ENCODE data around the gene SH2D7. TPM values are rescaled to one million over a fixed set of nuclear protein-coding genes. Genes with fewer than 3 reads are reported as not detected.

SH2D7 gene
- total RNA-seq (2014; rRNA removed; shearing (Covaris generic)) = not detected in 2 replicates

DNA sequence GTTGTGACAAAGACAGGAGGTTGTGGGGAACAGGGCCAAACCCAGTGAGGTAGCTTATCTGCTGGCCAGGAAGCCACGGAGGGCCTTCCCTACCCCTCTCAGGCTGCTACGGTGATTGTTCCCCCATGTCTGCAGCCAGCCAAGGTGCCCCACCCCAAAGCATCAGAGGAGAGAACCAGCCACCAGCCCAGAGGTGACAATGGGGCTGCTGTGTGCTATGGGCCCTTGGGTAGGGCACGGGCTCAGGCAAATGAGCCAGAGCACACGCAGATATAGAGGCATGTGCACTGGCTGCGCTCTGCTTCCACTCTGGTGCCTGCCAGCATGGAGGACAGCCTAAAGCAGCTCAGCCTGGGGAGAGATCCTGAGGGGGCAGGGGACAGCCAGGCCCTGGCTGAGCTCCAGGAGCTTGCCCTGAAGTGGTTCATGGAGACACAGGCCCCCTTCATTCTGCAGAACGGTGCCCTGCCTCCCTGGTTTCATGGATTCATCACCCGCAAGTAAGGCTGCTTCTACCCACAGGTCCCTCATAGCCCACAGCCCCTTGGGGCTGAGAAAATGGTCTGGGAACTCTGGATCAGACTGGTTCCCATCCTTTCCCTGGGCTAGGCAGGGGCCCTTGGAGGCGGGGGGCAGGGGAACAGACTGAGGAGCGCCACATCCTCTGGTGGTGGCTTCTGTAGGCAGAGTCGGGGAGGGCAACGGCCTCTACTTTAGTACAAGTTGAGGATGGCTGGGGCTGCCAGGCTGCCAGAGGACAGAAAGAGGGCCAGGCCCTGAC lies at the start of gene SH2D7:
SH2D7 (plus strand) TSS at position 301 of the 781 bp plus-strand sequence; CDS start at position 325, 24 bp downstream.
- in situ Hi-C loops (cut with HindIII; ENCODE audit: low sequenced_read_pairs) = no loop called here
- DNase-seq (ENCODE audit: low spot score) = no peak

DNA sequence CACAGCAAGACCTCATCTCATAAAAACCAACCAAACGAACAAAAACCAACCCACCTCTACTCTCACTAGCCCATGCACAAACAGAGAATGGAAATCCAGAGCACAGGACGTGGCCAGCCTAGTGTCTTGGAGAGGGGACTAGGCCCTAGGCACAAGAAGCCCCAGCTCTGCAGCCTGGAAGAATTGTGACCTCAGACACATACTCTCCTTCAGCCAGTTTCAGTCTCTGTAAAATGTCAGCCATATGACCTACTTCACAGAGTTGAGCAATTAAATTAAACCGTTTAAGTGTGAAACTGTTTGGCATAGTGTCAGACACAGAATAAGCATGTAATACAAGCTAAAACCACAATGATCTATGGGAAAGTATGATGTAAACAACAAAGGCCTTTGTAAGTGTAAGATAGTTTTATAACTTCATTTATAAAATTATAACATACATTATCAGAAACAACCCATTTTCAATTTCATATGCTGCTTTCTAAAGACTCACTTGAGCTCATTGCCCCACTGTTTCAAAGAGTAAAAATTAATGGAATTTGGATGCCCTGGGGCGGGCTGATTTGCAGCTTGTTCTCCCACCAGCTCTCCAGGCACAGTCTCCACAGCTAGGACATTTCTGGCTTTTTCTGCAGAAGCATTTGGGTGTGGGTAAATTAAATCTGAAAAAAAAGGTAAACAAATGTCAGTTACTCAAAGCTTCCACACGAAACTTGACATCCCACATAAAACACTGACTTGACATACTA lies 47.8 kb upstream of the SH2D7 start:
- DNase-seq (ENCODE audit: low spot score) = no peak
- in situ Hi-C loops (cut with HindIII; ENCODE audit: low sequenced_read_pairs) = no loop called here

DNA sequence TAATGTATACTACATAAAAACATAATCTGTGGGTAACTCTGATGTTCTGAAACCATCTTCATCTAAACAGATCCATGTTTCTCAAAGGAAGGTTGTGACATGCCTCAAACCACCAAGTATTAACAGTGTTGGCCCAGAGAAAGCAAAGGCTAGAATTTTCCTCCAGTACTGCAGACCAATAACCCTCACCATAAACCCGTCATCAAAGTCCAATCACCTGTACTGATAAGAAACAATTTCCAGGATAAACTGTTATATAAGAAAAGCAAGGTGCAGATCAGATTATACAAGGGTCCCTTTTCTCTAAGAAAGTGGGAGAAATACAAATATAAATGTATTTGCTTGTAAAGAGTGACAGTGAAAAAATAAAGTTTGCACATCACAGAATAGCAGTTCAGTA lies 47.2 kb upstream of the SH2D7 start:
- in situ Hi-C loops (cut with HindIII; ENCODE audit: low sequenced_read_pairs) = no loop called here
- DNase-seq (ENCODE audit: low spot score) = no peak

DNA sequence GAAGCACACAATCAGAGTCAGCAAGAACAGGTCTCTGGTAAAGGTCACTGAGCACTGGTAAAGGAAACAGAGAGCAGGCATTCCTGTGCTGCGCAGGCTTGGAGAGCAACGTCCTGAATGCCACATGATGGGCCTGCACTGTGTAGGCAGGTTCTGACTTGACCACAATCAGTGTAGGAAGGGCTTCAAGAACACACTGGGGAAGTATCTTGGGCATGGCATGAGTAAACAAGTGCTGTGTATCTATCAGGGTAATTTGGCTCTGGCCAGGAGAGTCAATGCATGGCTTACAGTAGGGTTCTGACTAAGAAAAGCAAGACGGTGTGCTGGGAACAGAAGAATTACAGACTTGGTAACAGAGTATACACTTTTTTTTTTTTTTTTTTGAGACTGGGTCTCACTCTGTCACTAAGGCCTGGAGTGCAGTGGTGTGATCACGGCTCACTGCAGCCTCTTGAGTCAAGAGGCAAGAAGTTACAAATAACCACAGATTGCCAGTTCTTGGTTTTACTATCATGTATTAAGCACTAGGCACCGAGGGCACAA lies 45.5 kb upstream of the SH2D7 start:
- in situ Hi-C loops (cut with HindIII; ENCODE audit: low sequenced_read_pairs) = no loop called here
- no peak for DNase-seq (ENCODE audit: low spot score)

DNA sequence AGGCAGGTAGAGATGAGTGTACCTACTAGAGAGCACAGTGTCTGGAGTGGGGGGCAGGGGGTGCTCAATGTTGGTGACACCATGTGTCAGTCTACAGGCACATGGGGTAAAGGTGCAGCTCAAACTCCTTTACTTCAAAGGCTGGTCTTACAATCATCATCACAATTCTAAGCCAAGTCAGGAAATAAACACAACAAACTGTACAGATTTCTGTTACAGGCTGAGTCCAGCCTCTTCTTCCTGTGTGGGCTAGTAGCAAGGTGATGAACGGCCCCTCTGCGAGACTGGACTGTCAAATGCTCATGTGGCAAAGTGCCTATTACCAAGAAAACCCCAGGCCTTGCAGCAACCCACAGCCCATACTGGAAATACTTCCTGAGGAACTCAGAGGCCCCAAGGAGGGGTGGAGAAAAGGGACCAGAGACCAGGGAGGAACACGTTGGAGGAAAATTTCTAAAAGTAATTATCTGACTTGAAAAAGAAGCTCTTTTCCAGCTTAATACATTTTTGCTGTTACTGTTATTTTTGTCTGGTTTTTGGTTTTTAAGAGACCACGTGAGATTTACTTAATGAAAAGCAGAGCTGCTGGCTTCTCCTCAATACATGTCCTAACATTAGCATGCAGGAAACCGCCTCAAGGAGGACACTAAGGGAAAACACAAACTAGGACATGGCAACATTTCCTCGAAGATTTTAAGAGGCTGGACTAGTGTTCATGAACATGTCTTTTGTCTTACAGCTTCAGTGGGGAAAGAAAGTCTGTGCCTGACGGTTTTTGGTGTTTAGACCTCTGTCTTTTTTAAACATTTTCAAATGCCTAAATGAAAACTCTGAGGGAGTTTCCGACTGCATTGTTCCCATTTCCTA lies 44.4 kb upstream of the SH2D7 start:
- DNase-seq (ENCODE audit: low spot score) = no peak

DNA sequence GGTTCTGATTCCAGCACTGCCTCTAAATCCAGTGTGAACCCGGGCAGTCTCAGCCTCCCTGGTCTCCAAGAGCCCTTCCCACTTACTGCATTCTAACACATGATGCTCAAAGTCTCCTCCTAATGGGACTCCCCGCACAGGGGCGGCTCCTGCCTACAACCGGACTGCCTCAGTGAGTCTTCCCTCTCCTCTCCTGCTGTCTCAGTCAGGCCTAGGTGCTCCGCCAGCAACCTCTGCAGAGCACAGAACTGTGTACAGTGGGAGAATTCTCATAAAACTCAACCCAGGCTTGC lies 43.8 kb upstream of the SH2D7 start:
- DNase-seq (ENCODE audit: low spot score) = no peak
- in situ Hi-C loops (cut with HindIII; ENCODE audit: low sequenced_read_pairs) = no loop called here

More for the DNA sequence above, 44.4 kb upstream of the SH2D7 start:
- in situ Hi-C loops (cut with HindIII; ENCODE audit: low sequenced_read_pairs) = no loop called here

DNA sequence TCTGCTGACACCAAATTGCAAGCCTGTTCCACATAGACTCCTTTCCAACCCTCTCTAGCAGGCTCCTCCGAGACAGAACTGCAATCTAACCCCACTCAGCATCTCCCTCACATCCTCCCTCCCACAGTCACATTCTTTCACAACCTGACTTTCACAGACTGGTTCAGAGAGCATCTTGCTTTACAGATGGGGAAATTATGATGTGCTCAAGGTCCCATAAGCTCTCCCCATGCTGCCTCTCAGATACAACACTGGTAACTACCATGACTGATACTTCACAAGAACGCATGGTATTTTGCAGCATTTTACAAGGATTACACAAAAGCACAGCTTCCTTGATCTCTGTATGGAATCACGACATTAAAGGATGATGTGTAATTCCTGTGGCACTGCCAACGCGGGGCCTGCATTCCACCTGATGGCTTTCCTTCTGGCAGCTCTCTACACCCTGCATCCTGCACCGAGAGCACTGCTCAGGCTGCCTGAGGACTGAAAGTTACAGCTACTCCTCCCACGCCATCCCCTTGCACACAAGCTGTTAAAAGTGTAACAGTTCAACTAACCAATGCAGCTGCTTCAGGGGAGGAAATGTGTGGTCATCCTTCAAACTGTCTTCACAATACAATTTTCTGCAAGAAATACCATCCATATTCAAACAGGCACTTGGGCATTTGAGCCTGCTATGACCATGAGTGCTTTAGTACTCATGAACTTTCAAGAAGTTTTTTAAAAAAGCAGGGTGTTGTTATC lies 42.5 kb upstream of the SH2D7 start:
- DNase-seq (ENCODE audit: low spot score) = no peak
- in situ Hi-C loops (cut with HindIII; ENCODE audit: low sequenced_read_pairs) = no loop called here

DNA sequence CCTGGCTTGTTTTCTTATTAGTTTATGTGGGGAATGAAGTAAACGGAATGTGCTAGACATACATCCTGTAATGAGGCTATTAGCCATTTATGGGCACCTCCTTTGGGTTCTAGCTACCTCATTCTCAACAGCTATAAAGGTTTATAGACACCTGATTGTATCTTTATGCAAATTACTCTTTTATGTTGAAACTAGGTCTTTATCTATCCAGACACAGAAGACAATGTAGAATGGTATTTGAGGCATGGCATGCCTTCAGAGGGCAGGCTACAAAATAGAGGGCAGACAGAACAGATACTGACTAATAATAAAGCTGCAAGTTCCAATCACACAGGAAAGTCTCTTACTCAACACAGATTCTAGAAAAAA lies 41.9 kb upstream of the SH2D7 start:
- in situ Hi-C loops (cut with HindIII; ENCODE audit: low sequenced_read_pairs) = no loop called here
- no peak for DNase-seq (ENCODE audit: low spot score)

DNA sequence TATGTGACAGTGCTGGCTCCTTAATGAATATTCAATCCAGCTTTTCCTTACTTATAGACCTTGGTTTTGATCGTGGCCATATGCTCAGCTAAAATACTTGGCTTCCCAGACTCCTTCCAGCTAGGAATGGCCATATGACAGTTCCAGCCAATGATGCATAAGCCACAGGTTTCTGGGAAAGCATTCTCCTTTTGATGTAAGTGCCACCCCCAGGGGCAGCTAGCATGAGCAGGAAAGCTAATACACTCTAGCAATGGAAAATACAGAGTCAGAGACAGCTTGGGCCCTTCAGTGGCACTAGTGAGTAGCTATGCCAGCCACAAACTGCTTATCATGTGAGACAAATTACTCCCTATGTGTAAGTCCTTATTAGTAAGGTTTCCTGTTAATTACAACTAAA lies 41.5 kb upstream of the SH2D7 start:
- DNase-seq (ENCODE audit: low spot score) = no peak
- in situ Hi-C loops (cut with HindIII; ENCODE audit: low sequenced_read_pairs) = no loop called here

DNA sequence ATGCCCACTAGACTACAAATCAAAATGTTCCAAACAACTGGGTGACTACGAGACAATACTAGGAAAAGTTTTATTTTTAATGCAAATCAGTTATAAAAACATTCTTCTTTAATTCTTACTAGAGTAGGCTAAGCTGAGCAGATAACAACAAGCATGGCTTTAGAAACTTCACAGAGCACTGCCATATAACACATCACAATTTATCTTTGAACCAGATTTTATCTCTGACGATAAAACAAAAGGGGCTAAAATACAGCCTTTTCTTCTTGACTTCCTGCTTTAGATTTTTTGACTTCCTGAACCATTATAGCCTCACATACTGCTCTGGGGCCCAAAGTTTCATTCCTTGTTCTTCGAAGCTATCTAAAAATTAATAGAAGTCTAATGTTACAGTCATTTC lies 40.8 kb upstream of the SH2D7 start:
- in situ Hi-C loops (cut with HindIII; ENCODE audit: low sequenced_read_pairs) = no loop called here

DNA sequence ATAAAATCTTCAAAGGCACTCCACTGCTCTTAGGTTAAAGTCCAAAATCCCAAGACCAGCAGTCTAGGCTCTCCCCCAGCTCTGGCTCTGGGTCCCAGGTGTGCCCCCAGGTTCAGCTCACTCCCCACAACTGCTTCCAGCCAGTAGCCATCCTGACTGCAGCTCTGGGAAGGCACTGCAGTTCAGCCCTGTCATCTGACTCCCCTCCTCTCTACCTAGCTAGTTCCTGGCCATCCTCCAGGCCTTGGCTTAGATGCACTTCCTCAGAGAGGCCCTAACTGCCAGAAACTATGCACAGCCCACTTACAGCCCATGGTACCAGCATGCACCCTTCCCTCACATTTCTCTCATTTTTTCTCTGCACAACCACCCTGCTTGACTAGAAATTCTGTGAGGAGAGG lies 40.4 kb upstream of the SH2D7 start:
- DNase-seq (ENCODE audit: low spot score) = peak; percentile 79
- in situ Hi-C loops (cut with HindIII; ENCODE audit: low sequenced_read_pairs) = no loop called here

More for the DNA sequence above, 40.8 kb upstream of the SH2D7 start:
- no peak for DNase-seq (ENCODE audit: low spot score)

DNA sequence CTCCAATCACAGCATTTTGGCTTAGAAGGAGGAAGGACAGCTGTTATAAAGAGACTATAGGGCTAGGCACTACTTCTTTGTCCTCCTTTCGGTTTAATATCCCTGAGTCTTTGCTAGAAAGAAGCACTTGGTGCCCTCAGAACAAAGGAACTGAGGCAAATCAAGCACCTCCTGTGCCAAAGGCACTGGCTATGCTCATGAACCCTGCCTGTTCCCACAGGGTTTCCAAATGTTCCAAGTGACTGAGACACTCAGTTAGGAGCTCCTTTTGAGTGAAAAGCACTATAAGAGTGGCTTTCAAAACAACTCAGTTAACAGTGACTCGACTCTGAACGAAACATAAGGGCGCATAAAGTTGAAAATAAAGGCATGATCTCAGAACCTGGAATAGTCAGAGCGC lies 39.8 kb upstream of the SH2D7 start:
- in situ Hi-C loops (cut with HindIII; ENCODE audit: low sequenced_read_pairs) = no loop called here
- DNase-seq (ENCODE audit: low spot score) = no peak

DNA sequence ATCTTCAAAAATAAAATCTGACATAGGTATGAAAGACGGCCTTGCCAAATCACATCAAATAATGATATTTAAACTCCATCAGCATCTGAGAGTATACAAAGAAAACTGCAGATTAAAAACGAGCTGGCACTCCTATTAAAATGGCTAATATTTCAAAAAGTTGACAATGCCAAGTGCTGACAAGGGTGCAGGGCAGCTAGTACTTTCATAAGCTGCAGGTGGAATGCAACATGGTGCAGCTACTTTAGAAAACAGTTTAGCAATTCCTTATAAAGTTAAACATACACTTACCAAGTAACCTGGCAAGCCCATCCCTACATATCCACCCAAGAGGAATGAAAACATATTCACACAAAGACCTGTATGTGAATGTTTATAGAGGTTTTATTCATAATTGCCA lies 37.8 kb upstream of the SH2D7 start:
- DNase-seq (ENCODE audit: low spot score) = no peak
- in situ Hi-C loops (cut with HindIII; ENCODE audit: low sequenced_read_pairs) = no loop called here

DNA sequence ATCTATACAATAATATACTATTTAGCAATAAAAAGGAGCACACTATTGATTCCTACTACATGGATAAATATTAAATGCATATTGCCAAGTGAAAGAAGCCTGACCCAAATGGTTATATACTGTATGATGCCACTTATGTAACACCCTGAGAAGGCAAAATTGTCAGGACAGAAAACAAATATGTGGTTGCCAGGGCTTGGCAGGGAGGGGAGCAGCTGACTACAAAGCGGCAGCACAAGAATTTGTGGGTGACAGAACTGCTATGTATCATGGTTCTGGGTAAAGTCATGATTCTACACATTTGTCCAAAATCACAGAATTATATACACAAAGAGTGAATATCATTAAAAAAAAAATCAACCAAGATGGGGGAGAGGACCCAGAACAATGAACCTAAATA lies 37.4 kb upstream of the SH2D7 start:
- DNase-seq (ENCODE audit: low spot score) = peak; percentile 63
- in situ Hi-C loops (cut with HindIII; ENCODE audit: low sequenced_read_pairs) = no loop called here

DNA sequence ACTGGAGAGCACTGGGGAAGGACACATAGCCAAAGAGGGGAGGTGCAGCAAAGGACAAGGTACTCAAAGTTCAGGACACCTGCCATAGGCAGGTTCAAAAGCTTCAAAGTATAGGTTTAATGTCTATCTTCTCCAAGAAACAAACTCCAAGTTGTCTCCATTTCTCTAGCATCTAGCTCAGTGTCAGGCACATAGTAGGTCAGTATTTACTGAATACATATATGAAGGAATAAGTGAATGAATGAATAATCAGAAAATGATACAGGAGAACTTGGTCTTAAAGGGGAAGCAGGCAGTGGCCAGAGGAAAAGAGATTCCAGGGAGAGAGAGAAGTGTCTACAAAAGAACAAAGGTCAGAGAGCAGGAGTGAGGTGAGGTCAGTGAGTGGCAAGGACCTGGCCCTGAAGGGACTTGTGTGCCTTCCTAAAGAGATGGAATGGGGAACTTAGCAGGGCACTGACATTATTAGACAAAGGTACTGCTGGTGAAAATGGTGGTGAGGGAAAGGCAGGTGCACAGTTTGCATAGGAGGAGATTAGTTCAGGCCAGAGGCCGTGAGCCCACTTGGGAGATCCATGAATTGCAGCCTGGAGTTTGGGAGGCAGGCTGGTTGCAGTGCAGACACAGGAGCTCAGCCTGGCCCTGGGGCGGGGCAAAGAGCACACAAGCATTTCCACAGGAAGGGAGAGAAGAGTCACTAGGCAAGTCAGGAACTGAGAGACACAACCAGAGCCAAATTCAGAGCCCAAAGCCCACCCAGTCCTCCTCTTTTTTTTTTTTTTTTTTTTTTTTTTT lies 36.2 kb upstream of the SH2D7 start:
- DNase-seq (ENCODE audit: low spot score) = no peak
- in situ Hi-C loops (cut with HindIII; ENCODE audit: low sequenced_read_pairs) = no loop called here

DNA sequence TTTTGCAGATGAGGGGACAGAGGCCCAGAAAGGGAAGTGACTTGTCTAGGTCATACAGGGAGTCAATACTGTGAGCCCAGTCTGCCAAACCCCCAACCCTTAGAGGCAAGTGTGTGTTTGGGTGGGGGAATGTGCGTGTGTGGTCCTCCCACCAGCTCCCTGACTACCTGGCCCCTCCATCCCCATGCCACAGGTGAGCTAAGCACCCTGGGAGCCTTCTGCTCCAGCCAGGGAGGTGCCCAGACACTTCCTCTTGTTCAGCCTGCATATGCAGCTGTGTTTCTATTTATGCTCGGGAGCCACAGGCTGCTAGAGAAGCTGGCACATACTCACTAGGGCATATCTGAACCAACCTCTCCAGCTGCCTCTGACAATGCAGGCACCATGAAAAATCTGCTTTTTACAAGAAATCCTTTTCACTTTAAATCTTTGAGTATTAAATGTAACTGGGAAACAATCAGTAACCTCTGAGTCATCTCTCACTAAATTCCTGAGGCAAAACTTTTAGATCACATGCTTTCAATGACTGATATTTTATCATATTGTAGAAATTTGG lies 35.6 kb upstream of the SH2D7 start:
- no peak for DNase-seq (ENCODE audit: low spot score)
- in situ Hi-C loops (cut with HindIII; ENCODE audit: low sequenced_read_pairs) = no loop called here

DNA sequence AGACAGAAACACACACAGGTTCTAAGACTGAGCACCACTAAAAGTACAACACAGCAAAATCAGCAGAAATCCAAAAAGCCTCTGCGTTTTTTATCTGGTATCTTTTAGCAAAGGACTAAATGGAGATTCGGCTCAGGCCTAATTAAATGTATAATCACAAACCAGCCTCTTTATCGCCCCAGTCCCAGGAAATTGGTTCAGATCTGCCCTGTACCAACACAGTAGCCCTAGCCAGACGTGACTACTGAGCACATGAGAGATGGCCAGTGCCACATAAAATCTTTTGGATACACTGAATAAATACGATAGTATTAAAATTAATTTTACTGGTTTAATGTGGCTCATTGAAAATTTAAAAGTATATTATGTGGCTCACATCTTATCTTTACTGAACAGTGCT lies 34.6 kb upstream of the SH2D7 start:
- in situ Hi-C loops (cut with HindIII; ENCODE audit: low sequenced_read_pairs) = no loop called here
- no peak for DNase-seq (ENCODE audit: low spot score)

DNA sequence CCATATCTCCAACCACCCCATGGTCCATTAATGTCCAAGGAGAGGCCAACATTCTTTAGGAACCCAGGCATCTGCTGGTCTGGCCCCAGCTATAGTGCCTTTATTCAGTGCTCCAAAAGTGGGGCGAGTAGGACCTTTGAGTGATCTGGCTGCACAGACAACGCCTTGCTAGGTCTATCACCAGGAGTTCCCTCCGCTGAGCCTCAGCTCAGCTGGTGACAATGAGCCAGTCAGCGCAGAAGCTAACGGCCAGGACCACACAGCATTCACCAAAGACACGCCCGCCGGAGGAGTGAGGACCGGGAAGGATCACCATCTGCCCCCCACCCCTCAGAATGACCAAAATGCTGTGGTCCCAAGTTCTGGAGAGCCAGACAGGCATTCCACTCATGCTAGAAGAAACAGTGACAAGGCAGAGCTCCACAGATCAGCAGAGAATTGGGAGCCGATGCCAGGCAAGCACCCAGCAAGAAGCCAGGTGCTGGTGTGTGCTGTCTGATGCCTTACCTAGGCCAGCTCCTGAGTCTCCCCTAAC lies 33.9 kb upstream of the SH2D7 start:
- no peak for DNase-seq (ENCODE audit: low spot score)
- in situ Hi-C loops (cut with HindIII; ENCODE audit: low sequenced_read_pairs) = no loop called here
